ENCODE results near the gene MFSD11. TPM values are rescaled to one million over a fixed set of nuclear protein-coding genes. Genes with fewer than 3 reads are reported as not detected.
"Not testable (repeated sequence)": the region's sequence is repeated elsewhere in the genome, so short reads cannot be mapped to it uniquely, and the experiment has no call there.

MFSD11 gene
- total RNA-seq, 2 experiments from 2014 or later = 17.0 to 17.6 TPM

DNA sequence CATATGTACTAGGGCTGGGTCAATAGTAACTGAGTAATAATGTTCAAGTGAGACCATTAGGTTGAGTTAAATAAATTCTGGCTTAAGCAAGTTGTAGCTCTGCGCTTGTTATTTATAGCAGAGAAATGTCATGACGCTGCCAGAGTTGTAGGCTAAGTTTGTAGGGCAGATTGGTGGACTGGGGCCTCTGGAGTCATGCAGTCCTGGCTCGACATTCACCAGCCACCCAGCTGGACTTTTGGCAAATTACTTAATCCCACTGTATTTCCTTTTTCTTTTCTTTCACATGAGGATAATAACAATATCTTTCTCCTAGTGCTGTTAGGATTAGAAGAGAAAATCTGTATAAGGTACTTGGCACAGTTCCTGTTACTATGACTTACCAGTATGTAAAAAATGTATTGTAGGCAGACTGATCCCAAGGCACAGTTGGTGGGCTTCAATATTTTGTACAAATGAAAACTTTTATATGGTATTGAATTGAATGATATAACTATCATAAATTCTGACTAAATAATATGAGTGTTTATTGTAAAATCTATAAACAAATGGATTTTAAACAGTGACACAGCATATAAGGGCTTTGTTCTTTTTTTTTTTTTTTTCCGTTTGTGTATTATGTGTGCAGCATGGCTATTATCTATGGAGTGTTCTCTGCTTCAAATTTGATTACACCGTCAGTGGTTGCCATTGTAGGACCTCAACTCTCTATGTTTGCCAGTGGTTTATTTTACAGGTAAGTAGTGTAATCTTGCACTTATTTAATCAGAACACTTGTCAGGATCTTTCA is 2.6 kb downstream of the MFSD11 start:
- TF ChIP-seq, protein P1, sequence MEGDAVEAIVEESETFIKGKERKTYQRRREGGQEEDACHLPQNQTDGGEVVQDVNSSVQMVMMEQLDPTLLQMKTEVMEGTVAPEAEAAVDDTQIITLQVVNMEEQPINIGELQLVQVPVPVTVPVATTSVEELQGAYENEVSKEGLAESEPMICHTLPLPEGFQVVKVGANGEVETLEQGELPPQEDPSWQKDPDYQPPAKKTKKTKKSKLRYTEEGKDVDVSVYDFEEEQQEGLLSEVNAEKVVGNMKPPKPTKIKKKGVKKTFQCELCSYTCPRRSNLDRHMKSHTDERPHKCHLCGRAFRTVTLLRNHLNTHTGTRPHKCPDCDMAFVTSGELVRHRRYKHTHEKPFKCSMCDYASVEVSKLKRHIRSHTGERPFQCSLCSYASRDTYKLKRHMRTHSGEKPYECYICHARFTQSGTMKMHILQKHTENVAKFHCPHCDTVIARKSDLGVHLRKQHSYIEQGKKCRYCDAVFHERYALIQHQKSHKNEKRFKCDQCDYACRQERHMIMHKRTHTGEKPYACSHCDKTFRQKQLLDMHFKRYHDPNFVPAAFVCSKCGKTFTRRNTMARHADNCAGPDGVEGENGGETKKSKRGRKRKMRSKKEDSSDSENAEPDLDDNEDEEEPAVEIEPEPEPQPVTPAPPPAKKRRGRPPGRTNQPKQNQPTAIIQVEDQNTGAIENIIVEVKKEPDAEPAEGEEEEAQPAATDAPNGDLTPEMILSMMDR (IDR thresholded peaks at IDR 0.05) = no peak
- Mint-ChIP-seq H3K27ac (no peak overlapping the region), H3K36me3 (ENCODE audit: low read depth) (peaks cover 25% of the 10 kb centered on the region), H3K27me3 (no peaks in the 10 kb centered on the region), H3K9me3 (no peaks in the 10 kb centered on the region), H3K4me1 (ENCODE audit: low read depth) (peaks cover 23% of the 10 kb centered on the region), H3K4me3 (no peak overlapping the region)
- DNase-seq = no peak
- CTCF ChIA-PET = interaction anchor here (1.4 to 3.1 kb wide), 2 partner anchors 13 to 26 kb away, joined by 3 to 13 read pairs; no protein-coding TSS in a partner anchor
- POLR2A ChIA-PET = interaction anchor here (4.4 kb wide), 1 partner anchor 13 kb away, joined by 38 read pairs; no protein-coding TSS in a partner anchor
- intact Hi-C loops (cut with micrococcal nuclease) = no loop called here
- no peak for ATAC-seq

DNA sequence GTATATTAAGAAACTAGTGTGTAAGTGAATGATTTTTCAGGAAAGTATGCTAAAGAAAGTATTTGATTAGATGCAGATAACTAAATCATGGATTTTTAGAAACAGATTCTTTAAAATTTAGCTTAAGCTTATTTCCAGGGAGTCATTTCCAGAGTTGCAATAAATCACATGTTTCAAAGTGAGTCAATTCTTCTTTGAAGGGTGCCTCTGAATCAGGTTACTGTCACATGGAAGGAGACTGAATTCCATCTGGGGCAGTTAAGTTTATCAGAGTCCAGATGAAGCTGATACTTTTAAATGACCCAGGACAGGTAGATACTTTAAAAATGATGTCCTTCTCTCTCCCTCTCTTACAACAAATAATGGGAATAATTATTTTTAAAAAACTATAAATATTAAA is 5.0 kb downstream of the MFSD11 start:
- no peak overlapping the region for H3K27ac Mint-ChIP-seq

DNA sequence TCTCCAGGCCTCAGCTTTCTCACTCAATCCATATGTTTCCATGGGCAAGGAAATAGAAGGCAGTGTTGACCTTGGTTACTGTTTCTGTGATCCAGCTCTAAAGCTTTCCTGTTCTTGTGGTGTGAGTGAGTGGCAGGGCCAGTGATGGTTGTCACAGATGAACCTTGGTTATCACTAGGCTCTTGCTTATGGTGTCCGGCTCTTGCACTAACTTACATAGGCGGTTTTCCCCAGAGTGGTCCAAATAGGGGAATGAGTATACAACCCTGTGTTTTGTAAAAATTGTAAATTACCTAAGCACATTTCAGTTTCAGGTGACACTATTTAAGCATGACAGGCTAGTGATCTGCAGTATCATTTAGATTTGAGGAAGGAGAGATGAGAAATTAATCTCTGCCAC is 6.8 kb downstream of the MFSD11 start:
- Mint-ChIP-seq H3K36me3 (ENCODE audit: low read depth) (peaks cover 24% of the 10 kb centered on the region), H3K27me3 (no peaks in the 10 kb centered on the region), H3K4me3 (no peak overlapping the region), H3K9me3 (no peaks in the 10 kb centered on the region), H3K4me1 (ENCODE audit: low read depth) (peaks cover 12% of the 10 kb centered on the region), H3K27ac (no peak overlapping the region)
- TF ChIP-seq, protein P1 (IDR thresholded peaks at IDR 0.05) = no peak
- no peak for ATAC-seq
- DNase-seq = no peak
- POLR2A ChIA-PET = interaction anchor here (0.9 to 2.4 kb wide), 2 partner anchors 10 to 21 kb away, joined by 3 to 7 read pairs; no protein-coding TSS in a partner anchor
- CTCF ChIA-PET = no interaction called here
- intact Hi-C loops (cut with micrococcal nuclease) = no loop called here

More for the DNA sequence above, 5.0 kb downstream of the MFSD11 start:
- Mint-ChIP-seq H3K27me3 (no peaks in the 10 kb centered on the region), H3K9me3 (no peaks in the 10 kb centered on the region), H3K4me1 (ENCODE audit: low read depth) (peaks cover 27% of the 10 kb centered on the region), H3K4me3 (no peak overlapping the region), H3K36me3 (ENCODE audit: low read depth) (peaks cover 23% of the 10 kb centered on the region)
- ATAC-seq = no peak
- ChIA-PET POLR2A (interaction anchor here (0.5 to 2.4 kb wide), 5 partner anchors 8 to 29 kb away, joined by 3 to 11 read pairs (median 5); no protein-coding TSS in a partner anchor), CTCF (interaction anchor here (0.7 to 1.4 kb wide), 2 partner anchors 28 to 29 kb away, joined by 3 to 5 read pairs; no protein-coding TSS in a partner anchor)
- TF ChIP-seq, protein P1 (IDR thresholded peaks at IDR 0.05) = no peak
- intact Hi-C loops (cut with micrococcal nuclease) = no loop called here
- DNase-seq = no peak

DNA sequence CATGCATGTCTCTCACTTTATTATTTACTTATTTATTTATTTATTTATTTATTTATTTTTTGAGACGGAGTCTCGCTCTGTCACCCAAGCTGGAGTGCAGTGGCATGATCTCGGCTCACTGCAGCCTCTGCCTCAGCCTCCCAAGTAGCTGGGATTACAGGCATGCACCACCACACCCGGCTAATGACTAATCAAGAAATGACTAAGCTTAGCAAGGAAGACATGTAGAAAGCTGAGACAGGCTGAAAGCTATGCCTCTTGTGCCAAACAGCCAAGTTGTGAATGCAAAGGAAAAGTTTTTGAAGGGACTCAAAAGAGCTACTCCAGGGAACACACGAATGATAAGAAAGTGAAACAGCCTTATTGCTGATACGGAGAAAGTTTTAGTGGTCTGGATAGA is 7.9 kb downstream of the MFSD11 start:
- not testable (repeated sequence) for H3K4me1 Mint-ChIP-seq (ENCODE audit: low read depth)
- POLR2A ChIA-PET = interaction anchor here (0.6 to 3.0 kb wide), 3 partner anchors 8 to 14 kb away, joined by 3 to 11 read pairs (median 6); partner anchors contain the start of genes MFSD11 and SRSF2

DNA sequence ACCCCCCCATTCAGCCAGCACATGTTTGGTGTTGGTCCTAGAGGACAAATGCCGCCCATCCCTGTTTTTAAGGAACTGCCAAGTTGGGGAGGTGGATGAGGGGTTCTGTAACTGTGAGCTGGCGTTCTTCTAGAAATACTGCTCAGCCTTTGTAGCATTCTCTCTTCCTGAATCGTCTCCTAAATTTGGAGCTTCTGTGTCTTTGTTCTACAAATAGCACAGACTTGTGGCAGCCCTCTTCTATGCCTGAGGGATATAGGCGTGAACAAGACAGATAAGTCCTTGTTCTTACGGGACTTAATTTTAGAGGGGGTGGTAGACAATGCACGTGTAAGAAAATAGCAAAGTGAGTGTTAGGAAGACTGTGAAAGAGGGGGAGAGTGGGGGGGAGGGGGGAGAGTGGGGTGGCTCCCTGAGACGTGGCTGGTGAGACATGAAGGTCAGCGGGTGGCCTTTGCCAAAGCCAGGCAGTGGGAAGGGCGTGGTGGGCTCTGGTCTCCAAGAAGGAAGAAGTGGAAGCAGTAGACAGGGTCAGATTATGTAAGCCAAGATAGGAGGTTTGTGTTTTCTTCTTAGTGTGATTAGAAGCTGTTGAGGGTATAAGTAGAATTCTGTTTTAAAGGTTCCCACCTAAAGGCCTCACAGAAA is 9.9 kb downstream of the MFSD11 start:
- no peak overlapping the region for H3K4me3 Mint-ChIP-seq
- H3K9me3 Mint-ChIP-seq = no peaks in the 10 kb centered on the region
- ATAC-seq (no peak), DNase-seq (no peak)
- peaks cover 23% of the 10 kb centered on the region for H3K36me3 Mint-ChIP-seq (ENCODE audit: low read depth)
- TF ChIP-seq, protein P1 (IDR thresholded peaks at IDR 0.05) = no peak
- intact Hi-C loops (cut with micrococcal nuclease) = no loop called here
- ChIA-PET POLR2A (interaction anchor here (0.7 to 3.0 kb wide), 3 partner anchors 11 to 376 kb away, joined by 3 to 11 read pairs (median 4); partner anchors contain the start of gene SRSF2), CTCF (no interaction called here)
- H3K4me1 Mint-ChIP-seq (ENCODE audit: low read depth) = peaks cover 13% of the 10 kb centered on the region
- H3K27me3 Mint-ChIP-seq = no peaks in the 10 kb centered on the region
- no peak overlapping the region for H3K27ac Mint-ChIP-seq

More for the DNA sequence above, 7.9 kb downstream of the MFSD11 start:
- H3K36me3 Mint-ChIP-seq (ENCODE audit: low read depth) = peaks cover 27% of the 10 kb centered on the region
- intact Hi-C loops (cut with micrococcal nuclease); H3K9me3 Mint-ChIP-seq; H3K4me3 Mint-ChIP-seq; H3K27me3 Mint-ChIP-seq; DNase-seq; H3K27ac Mint-ChIP-seq: not testable (repeated sequence)
- peak; percentile 34 for ATAC-seq
- CTCF ChIA-PET = interaction anchor here (1.2 kb wide), 1 partner anchor 33 kb away, joined by 7 read pairs; no protein-coding TSS in a partner anchor
